ENCODE measurements around the gene RPS16.

RPS16 gene

GRCh38 chr19:39389631-39390414 is 45.9 kb downstream of the RPS16 start:
- DNase-seq (ENCODE audit: low spot score) = no peak
- no peak for FAIRE-seq

- no peak for DNase-seq (ENCODE audit: low spot score)
- FAIRE-seq = no peak
Measured at GRCh38 chr19:39388657-39389056, 47.1 kb downstream of the RPS16 start.

- no peak for FAIRE-seq
- DNase-seq (ENCODE audit: low spot score) = no peak
Measured at GRCh38 chr19:39386557-39386956, 49.2 kb downstream of the RPS16 start.

GRCh38 chr19:39385629-39386411 is 49.9 kb downstream of the RPS16 start:
- no peak for DNase-seq (ENCODE audit: low spot score)

DNA sequence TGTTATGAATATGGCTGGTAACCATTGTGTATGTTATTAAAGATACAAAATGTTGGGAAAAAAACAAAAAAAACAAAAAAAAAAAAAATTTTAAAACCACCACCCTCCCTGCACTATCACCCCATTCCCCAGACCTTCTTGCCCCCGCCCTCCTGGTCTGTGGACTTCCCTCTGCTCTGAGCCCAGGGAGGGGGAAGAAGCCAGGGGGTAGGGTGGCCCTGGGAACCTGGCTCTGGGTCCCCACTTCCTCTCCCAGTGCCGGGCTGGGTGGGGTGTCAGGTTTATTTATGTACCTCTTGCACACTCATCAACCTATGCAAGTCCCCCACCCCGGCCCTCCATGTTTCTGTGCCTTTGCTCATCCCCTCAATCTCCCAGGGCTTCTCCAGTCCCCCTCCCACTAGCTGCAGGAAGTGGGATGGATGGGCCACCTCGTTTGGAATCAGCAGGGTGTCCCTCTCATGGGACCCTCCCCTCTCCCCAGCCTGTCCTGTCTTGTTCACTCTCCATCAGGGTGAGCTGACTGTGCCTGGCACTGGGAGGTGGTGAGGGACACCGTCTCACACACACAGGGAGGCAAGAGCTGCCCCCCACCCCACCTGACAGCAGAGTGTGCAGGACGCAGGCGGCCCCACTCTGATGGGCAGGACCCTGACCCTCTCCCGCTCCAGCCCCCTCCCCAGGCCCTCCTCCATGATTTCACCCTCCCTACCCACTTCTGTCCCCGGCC is 50.7 kb downstream of the RPS16 start:
- FAIRE-seq (no peak), DNase-seq (ENCODE audit: low spot score) (no peak)

More at GRCh38 chr19:39385629-39386411, 49.9 kb downstream of the RPS16 start:
- no peak for FAIRE-seq

Data from RCC 7860 (cell line).